ENCODE results near the gene NR2F1. TPM values are rescaled to one million over a fixed set of nuclear protein-coding genes. Genes with fewer than 3 reads are reported as not detected.
A peak's percentile ranks its signal among the peaks of the same experiment; 100 is the strongest.

The NR2F1 gene
- total and polyA plus RNA-seq, 2 donors (not counting 1 experiment from before 2014, with no cell fraction given) = 64.4 to 90.8 TPM

DNA sequence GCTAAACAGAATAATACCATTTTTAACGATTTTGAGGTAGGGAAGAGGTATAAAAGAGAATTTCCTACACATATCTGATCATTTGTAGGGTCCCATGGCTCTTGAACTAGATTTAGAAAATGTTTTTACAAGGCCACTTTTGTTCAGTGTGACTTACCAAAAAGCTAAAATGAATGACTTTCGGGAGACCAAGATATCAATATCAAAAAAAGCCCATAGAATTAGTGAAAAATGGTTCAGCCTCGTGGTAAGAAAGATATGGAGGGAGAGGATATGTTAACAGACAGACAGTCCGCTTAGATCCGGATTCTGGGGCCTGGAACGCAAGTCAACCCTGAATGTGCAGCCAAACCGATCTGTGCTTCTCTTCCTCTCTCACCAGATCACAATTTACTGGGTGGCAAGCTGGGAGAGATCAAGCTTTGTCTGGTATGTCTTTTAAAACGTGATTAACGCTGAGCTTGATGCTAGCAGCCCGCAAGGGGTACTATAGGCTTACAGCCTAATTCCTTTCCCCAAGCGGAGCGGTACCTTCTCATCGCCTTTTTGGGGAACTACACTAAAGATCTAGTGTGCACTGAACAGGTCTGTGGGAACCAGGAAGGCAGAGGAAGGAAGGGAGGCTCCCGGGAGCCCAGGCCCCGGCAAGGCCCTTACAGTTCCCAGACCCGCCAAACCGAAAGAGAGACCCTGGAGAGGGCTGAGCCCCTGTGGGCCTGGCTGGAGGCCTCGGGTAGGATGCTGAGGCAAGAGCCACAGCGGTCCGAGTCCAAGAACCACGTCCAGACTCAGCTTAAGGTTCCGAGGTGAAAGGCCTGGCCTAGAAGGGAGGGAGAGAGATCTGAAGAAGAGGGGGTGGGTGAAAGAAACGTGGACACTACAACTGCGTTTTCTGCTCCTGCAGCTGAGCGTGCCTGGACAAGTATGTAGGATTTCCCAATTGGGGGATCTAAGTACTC is 4.9 kb upstream of the NR2F1 start:
- H3K79me2 ChIP-seq (ENCODE audit: control insufficient read depth, insufficient read depth, low read length) = peaks cover 79% of the 10 kb centered on the region
- H3K27me3 ChIP-seq (ENCODE audit: control insufficient read depth, insufficient read depth, low read length) = no peaks in the 10 kb centered on the region
- peak; percentile 77 to 82 for DNase-seq (ENCODE audit: low read depth in 2 of 2)
- H3K4me2 ChIP-seq (ENCODE audit: extremely low read depth, insufficient read depth, low read length) = peak overlapping the region; percentile 99
- peak overlapping the region; percentile 84 for H3K27ac ChIP-seq (ENCODE audit: insufficient read depth, low read length)
- H2AFZ ChIP-seq (ENCODE audit: low read length) = peak overlapping the region; percentile 44
- H4K20me1 ChIP-seq (ENCODE audit: control insufficient read depth, extremely low read depth, insufficient read depth, low read length) = no peaks in the 10 kb centered on the region
- H3K36me3 ChIP-seq (ENCODE audit: control insufficient read depth, insufficient read depth, low read length) = peaks cover 2% of the 10 kb centered on the region
- peaks cover 25% of the 10 kb centered on the region for H3K4me1 ChIP-seq (ENCODE audit: control insufficient read depth, extremely low read depth, insufficient read depth, low read length)
- no peaks in the 10 kb centered on the region for H3K9me3 ChIP-seq (ENCODE audit: control insufficient read depth, insufficient read depth, low read depth, low read length)
- peak overlapping the region; percentile 56 for H3K9ac ChIP-seq (ENCODE audit: insufficient read depth, low read length)
- peak overlapping the region; percentile 58 to 98 (median 89) for H3K4me3 ChIP-seq (replicated peaks in 1 of 4; ENCODE audit: control extremely low read depth in 1 of 4, insufficient read depth in 1 of 4, low read depth in 3 of 4, low read length in 4 of 4)
- peak in 1 of 2 donors; percentile 2 for TF ChIP-seq CTCF (conservative IDR thresholded peaks at IDR 0.05 in 1 of 2, IDR thresholded peaks at IDR 0.05 in 1 of 2; ENCODE audit: low read depth in 1 of 2, low read length in 2 of 2)
- no peak for TF ChIP-seq EZH2 (IDR thresholded peaks at IDR 0.05; ENCODE audit: low read length, missing control alignments)

GRCh38 chr5:93578813-93579691 is 4.0 kb upstream of the NR2F1 start:
- no peak for TF ChIP-seq EZH2 (IDR thresholded peaks at IDR 0.05; ENCODE audit: low read length, missing control alignments)
- peak; percentile 0 to 5 for TF ChIP-seq CTCF (conservative IDR thresholded peaks at IDR 0.05 in 1 of 2, IDR thresholded peaks at IDR 0.05 in 1 of 2; ENCODE audit: low read depth in 1 of 2, low read length in 2 of 2)
- H3K4me3 ChIP-seq (replicated peaks in 1 of 4; ENCODE audit: control extremely low read depth in 1 of 4, insufficient read depth in 1 of 4, low read depth in 3 of 4, low read length in 4 of 4) = peak overlapping the region; percentile 58 to 98 (median 89)
- no peaks in the 10 kb centered on the region for H3K27me3 ChIP-seq (ENCODE audit: control insufficient read depth, insufficient read depth, low read length)
- H3K79me2 ChIP-seq (ENCODE audit: control insufficient read depth, insufficient read depth, low read length) = peaks cover 79% of the 10 kb centered on the region
- H3K4me1 ChIP-seq (ENCODE audit: control insufficient read depth, extremely low read depth, insufficient read depth, low read length) = peaks cover 21% of the 10 kb centered on the region
- no peaks in the 10 kb centered on the region for H3K36me3 ChIP-seq (ENCODE audit: control insufficient read depth, insufficient read depth, low read length)
- H3K27ac ChIP-seq (ENCODE audit: insufficient read depth, low read length) = peak overlapping the region; percentile 84
- peak overlapping the region; percentile 44 for H2AFZ ChIP-seq (ENCODE audit: low read length)
- no peaks in the 10 kb centered on the region for H3K9me3 ChIP-seq (ENCODE audit: control insufficient read depth, insufficient read depth, low read depth, low read length)
- no peaks in the 10 kb centered on the region for H4K20me1 ChIP-seq (ENCODE audit: control insufficient read depth, extremely low read depth, insufficient read depth, low read length)
- DNase-seq (ENCODE audit: low read depth in 2 of 2) = peak; percentile 80 to 89
- peak overlapping the region; percentile 99 for H3K4me2 ChIP-seq (ENCODE audit: extremely low read depth, insufficient read depth, low read length)
- peak overlapping the region; percentile 56 for H3K9ac ChIP-seq (ENCODE audit: insufficient read depth, low read length)

DNA sequence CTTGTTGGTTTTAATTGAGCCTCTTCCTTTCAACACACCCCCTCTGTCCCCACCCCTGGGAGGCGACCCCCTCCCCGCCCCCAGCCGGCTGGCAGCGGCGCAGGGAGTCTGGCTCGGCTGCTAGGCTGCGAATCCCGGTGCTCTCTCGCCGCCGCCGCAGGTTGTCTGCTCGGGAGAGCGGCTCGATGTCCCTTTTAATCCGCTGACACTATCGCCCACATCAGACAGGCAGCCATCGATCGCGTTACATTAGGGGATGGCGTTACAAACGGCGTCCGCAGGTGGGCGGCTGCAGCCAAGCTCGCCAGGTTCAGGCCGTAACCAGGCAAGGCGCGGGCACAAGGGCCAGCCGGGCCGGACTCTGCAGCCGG is 3.3 kb upstream of the NR2F1 start:
- Histone ChIP-seq H3K4me2 (ENCODE audit: extremely low read depth, insufficient read depth, low read length) (peak overlapping the region; percentile 99), H3K27ac (ENCODE audit: insufficient read depth, low read length) (peak overlapping the region; percentile 84), H3K27me3 (ENCODE audit: control insufficient read depth, insufficient read depth, low read length) (no peaks in the 10 kb centered on the region), H3K4me1 (ENCODE audit: control insufficient read depth, extremely low read depth, insufficient read depth, low read length) (peaks cover 21% of the 10 kb centered on the region), H3K4me3 (replicated peaks in 1 of 4; ENCODE audit: control extremely low read depth in 1 of 4, insufficient read depth in 1 of 4, low read depth in 3 of 4, low read length in 4 of 4) (peak overlapping the region; percentile 83 to 98 (median 96)), H2AFZ (ENCODE audit: low read length) (peak overlapping the region; percentile 39), H4K20me1 (ENCODE audit: control insufficient read depth, extremely low read depth, insufficient read depth, low read length) (no peaks in the 10 kb centered on the region), H3K9ac (ENCODE audit: insufficient read depth, low read length) (peak overlapping the region; percentile 92), H3K9me3 (ENCODE audit: control insufficient read depth, insufficient read depth, low read depth, low read length) (no peaks in the 10 kb centered on the region), H3K79me2 (ENCODE audit: control insufficient read depth, insufficient read depth, low read length) (peaks cover 77% of the 10 kb centered on the region), H3K36me3 (ENCODE audit: control insufficient read depth, insufficient read depth, low read length) (no peaks in the 10 kb centered on the region)
- DNase-seq (ENCODE audit: low read depth in 2 of 2) = peak in 1 of 2 donors; percentile 59
- no peak for TF ChIP-seq CTCF (conservative IDR thresholded peaks at IDR 0.05 in 1 of 2, IDR thresholded peaks at IDR 0.05 in 1 of 2; ENCODE audit: low read depth in 1 of 2, low read length in 2 of 2)
- TF ChIP-seq EZH2 (IDR thresholded peaks at IDR 0.05; ENCODE audit: low read length, missing control alignments) = no peak

Measured in fibroblast of lung (primary cell).